NCI-H187 (cell line): ENCODE data around the gene OLFM3.

Experiments used
- DNase-seq, 2 experiments: peaks; one replicate each; lab custom pipeline; 2025; lab: John Stamatoyannopoulos, UW

OLFM3 gene

GRCh38 chr1:101996825-101997465 lies at the start of gene OLFM3:
OLFM3 (minus strand) TSS chr1:101996926.
- DNase-seq: no peak

GRCh38 chr1:102045752-102046151 lies 49.0 kb upstream of the OLFM3 start:
- no peak for DNase-seq

- DNase-seq: no peak
These were observed 35.8 kb upstream of the OLFM3 start for GRCh38 chr1:102032534-102032933.

DNA sequence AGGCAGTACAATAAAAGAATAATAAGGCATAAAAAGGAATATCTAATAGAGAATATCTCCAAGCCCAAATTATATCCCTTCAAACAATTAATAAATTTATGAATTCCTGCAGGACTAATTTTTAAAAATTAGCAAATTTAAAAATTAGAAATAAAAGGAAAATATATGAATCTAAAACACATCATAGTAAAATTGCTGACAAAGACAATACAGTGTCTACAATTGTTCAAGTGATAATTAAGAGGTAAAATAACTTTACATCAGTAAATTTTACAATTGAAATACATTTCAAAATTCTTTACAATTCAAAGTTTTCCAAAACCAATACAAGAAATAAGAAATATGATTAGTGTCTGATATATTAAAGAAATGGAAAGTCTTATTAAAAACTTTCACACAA lies 22.8 kb upstream of the OLFM3 start:
- DNase-seq: no peak

- DNase-seq: no peak
These were observed 19.0 kb upstream of the OLFM3 start for GRCh38 chr1:102015728-102016127.

GRCh38 chr1:102002057-102002456 lies 5.3 kb upstream of the OLFM3 start:
- peak in 1 of 2 experiments; percentile 3 for DNase-seq

DNA sequence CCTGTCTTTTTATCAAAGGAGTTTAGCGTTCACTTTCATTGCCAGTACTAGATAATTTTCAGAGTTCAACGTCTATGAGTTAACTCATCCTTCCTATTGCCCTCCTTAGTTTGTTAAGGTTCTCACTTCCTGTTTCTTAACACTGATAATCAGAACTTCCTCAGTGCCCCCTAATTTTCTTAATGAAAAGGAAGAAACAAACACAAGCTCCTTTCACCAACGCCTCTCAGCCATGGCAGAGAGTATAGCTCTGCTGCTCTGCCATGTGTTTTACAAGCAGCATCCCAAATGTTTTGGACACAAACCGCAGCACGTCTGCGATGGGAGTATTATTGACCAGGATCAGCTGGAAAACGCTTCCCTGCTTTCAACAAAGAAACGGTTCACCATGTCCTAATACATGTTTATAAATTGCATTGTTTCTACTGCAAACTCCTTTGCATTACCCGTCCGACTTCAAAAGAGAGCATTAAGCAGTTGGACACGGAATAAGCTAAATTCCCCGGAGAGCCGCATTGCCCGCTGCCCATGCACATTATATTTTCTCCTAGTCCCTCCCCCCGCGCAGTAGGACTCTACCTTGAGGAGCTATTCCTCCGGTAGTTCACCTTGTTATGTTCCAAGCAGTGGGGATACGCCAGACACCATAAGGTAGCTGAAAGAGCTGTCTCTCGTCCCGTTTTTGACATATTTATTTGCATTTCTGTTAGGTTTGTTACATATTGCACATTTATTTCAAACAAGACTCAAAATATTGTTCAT lies 561 bp downstream of the OLFM3 start:
- no peak for DNase-seq

DNA sequence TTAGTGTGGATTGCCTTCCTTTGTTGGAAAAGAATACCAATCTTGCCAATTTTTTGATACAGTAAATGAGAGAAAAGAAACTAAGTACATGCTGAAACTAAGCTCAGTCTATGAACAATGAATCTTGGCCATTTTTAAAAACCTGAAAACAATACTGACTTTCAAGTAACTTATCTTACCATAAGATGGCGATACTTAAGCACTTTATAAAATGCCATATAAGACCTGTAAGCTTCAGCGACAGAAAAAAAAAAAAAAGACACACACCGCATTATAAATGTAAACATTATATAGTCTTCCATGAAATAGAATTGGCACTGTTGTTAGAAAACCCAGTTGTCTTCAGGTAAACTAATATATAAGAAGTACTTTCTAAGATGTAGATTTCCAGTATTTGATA lies 3.0 kb downstream of the OLFM3 start:
- DNase-seq: no peak

DNA sequence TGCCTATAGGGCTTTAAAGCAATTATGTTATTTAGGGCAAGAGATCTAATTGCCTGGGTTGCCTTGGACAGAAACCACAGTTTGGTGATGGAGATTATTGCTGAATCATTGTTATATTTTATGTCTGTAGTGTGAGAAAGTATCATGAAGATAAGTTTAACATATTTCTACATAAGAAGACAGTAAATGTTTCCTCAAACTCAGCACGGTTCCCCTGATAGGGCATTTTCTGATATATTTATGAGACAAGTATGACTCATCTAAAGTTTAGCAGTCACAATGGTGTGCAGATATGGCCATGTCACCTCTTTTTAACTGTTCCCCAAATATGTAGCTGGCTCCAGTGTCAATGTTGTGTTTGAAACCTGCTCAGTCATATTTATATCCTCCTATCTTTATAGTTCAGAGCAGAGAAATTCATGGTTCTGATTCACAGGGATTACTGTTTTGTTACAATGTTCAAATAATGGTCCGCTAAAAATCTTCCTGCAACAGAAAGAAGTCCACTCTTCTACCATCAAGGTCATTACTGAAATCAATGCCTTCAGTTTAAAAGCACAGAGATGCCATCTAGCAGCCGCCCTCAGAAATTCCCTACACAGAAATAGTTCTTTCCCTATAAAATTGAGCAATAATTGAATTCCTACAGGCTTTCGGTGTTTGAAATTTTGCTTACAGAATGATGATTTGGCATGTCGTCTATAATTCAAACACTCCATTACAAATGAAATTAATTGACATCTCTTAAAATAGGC lies 3.7 kb downstream of the OLFM3 start:
- no peak for DNase-seq

DNA sequence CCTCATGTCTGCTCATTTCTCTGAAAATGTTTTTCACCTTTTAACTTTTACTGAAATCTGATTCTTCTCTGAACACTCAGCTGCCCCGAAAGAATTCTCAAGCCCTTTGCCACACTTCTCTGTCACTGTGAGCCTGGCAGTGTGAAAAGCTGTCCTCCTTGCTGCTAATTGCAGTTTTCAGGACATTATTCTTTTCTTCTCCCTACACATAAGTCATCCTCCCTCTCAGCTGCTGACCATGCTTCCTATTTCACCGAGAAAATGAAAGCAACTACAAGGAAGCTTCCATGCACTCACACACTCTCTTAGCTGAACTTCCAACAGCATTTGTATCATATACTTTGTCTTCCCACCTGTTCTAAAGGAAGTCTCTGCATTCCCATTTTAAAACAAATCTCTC lies 15.8 kb downstream of the OLFM3 start:
- no peak for DNase-seq

GRCh38 chr1:101977266-101977665 lies 19.5 kb downstream of the OLFM3 start:
- DNase-seq: no peak

DNA sequence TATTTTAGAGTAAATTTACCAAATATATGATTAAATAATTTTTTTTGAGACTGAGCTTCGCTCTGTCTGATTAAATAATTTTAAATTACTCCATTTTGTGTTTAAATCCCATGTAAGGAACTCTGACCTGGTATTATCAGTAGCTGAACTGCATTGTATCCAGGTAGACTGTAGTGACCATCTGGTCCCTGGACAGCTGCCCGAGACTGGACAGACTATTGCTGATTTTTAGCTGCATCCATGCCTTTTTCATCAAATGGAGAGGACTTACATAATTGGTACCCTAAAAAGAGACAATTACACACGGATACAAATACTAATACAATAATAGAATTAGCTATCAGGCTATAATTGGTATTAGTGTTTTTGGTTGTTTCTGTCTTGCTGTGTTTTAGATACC lies 20.6 kb downstream of the OLFM3 start:
- DNase-seq: no peak

DNA sequence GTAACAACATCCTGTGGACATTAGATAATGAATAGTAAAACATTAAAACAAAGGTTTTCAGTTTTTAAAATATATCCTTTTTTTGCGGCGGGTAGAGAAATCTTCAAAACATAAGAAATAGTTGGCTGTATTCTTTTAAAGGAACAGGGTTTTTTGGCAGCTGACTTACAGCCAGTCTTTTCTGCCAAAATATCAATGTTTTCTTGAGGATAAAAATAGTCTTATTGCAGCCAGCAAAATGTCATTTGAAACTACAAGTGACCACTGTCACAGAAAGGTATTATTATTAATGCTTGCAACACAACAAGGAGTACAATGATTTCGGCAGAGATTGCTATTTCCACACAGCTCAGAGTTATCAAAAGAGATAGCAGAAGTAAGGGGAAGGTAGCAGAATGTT lies 21.4 kb downstream of the OLFM3 start:
- DNase-seq: no peak

GRCh38 chr1:101974599-101975274 lies 22.0 kb downstream of the OLFM3 start:
- DNase-seq: no peak

DNA sequence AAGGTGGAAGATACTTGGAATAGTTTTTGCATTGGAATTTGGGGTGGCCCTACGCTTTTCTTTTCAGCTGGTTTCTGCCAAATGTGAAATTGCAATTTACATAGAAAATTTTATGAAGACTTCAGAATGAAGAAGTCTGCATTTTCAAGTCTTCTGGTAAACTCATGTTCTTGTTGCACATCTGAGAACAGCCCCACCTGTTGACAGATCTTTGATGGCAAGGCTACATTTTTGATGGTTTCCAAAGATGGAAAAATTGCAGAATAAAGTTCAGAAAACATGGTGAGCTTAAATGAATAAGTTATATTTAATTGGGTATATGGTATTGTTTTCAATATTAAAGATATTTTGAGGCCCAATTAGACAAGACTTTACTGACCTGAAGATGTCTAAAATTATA lies 25.4 kb downstream of the OLFM3 start:
- no peak for DNase-seq

GRCh38 chr1:101967871-101968270 lies 28.9 kb downstream of the OLFM3 start:
- no peak for DNase-seq

DNA sequence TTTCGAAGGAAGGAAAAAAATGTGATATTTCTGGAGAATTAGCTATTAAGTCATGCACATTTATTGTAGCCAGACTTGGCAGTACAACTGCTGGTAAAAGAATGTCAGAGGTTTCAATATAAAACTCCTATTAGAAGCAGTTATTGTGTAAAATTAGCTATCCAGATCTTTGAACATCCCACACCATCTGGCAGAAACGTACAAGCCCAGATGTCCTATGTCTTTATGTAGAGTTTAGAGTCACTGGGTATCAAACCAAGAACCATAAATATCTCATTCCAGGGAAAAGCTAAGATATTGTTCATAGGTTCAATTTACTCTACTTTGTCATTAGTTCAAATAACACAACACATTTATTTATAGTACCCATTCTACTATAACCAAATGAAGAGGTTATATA lies 31.4 kb downstream of the OLFM3 start:
- DNase-seq: no peak

DNA sequence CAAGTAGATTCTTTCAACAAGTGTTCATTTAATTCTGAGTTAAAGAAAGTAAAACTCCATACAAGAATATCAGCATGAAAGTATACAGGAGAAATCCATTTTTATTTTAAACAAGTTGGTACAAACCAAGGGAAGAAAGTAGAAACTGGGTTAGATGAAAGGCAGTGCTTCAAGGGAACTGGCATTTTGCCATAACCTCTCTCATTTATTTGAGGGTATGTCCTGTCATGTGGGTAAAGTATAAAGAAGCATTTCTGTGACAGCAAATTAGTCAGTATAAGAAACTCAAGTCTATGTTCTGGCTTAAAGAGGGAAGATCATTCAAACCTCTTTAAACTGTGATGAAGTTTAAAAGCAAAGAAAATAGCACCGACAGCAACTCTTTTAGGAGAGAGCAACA lies 32.0 kb downstream of the OLFM3 start:
- no peak for DNase-seq

DNA sequence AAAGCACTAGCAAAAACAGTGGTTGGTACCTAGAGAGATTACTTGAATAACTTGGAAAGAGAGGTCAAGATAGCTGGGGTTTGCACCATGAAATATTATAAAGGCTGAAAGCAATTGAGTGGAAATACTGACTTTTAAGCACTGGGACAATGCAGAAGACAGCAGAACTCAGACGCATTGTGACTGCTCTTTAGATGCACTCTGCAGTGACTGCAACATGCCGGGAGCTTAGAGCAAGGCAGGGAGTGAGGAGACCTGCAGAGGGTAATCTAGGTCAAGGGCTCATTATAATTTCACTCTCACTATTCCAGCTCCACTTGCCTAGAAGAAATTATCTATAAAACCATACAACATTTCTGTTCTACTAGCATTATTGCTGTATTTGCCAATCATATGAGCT lies 36.6 kb downstream of the OLFM3 start:
- no peak for DNase-seq

DNA sequence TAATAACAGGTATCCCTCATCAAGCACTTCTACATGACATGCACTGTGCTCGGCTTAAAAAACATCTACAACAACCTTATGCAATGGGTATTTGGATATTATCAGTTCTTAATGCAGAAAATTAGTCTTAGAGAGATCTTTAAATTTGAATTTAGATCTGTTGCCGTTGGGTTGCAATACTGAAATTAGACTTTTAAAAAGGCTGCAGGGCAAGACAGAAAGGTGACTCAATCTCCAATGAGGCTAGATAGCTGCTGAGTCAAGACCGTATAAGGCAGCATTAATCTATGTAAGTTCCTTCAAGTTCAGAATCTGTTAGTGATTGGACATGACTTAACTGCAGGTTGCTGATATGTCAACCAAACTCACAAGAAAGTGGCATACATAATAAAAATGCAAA lies 37.3 kb downstream of the OLFM3 start:
- DNase-seq: no peak

GRCh38 chr1:101957771-101958170 lies 39.0 kb downstream of the OLFM3 start:
- no peak for DNase-seq

- DNase-seq: no peak
These were observed 43.1 kb downstream of the OLFM3 start for GRCh38 chr1:101953623-101954022.

GRCh38 chr1:101945884-101946283 lies 50.8 kb downstream of the OLFM3 start:
- no peak for DNase-seq
